Hepatocyte (in vitro differentiated cells): ENCODE results near the gene GPATCH4.

Source experiments
- CTCF ChIP-seq: fragments of 200-600 bp; sonication (generic); IDR thresholded peaks from 2 replicates; pipeline ENCODE4 v1.5.1; 2016; ENCODE audit warnings: antibody characterized with exemption, mild to moderate bottlenecking; ENCODE audit not compliant: poor library complexity
- EZH2 ChIP-seq: fragments of 200-600 bp; sonication (generic); IDR thresholded peaks from 2 replicates; pipeline ENCODE4 v1.6.1; 2016; ENCODE audit warnings: antibody characterized with exemption, mild to moderate bottlenecking, borderline replicate concordance

- no peak for TF ChIP-seq CTCF
- no peak for TF ChIP-seq EZH2
Observed at GRCh38 chr1:156600733-156601121, 552 bp downstream of the GPATCH4 start.
